NAMALWA (cell line): ENCODE results near the gene TCF19.

Experiments used
- DNase-seq: peaks from one replicate; pipeline ENCODE4 v3.0.0-alpha.2; 2015; ENCODE audit warnings: low spot score

TCF19 gene

GRCh38 chr6:31128093-31128676 is 30.2 kb upstream of the TCF19 start:
- peak; percentile 74 for DNase-seq

GRCh38 chr6:31129130-31129529 is 29.3 kb upstream of the TCF19 start:
- DNase-seq, result no peak

- no peak for DNase-seq
These were observed 27.6 kb upstream of the TCF19 start for GRCh38 chr6:31130751-31131150.

GRCh38 chr6:31131595-31131994 is 26.8 kb upstream of the TCF19 start:
- DNase-seq, result no peak

- DNase-seq, result no peak
These were observed 25.6 kb upstream of the TCF19 start for GRCh38 chr6:31132806-31133205.

GRCh38 chr6:31135710-31136109 is 22.7 kb upstream of the TCF19 start:
- DNase-seq, result no peak

GRCh38 chr6:31138982-31139381 is 19.4 kb upstream of the TCF19 start, which contains the start of gene PSORS1C2:
Gene PSORS1C2 (minus strand): TSS chr6:31139066. CDS start chr6:31139026, 40 bp downstream.
- no peak for DNase-seq

- no peak for DNase-seq
These were observed 18.8 kb upstream of the TCF19 start for GRCh38 chr6:31139599-31139998.

GRCh38 chr6:31140643-31141042 is 17.7 kb upstream of the TCF19 start:
- no peak for DNase-seq

GRCh38 chr6:31142361-31142761 is 16.0 kb upstream of the TCF19 start:
- no peak for DNase-seq

GRCh38 chr6:31143148-31143547 is 15.2 kb upstream of the TCF19 start:
- no peak for DNase-seq

- DNase-seq, result no peak
These were observed 14.0 kb upstream of the TCF19 start for GRCh38 chr6:31144296-31144969.

- DNase-seq, result no peak
These were observed 13.4 kb upstream of the TCF19 start for GRCh38 chr6:31144970-31145340.

GRCh38 chr6:31145386-31145785 is 13.0 kb upstream of the TCF19 start:
- DNase-seq, result no peak

GRCh38 chr6:31149827-31150447 is 8.5 kb upstream of the TCF19 start:
- no peak for DNase-seq

- no peak for DNase-seq
These were observed 5.6 kb upstream of the TCF19 start for GRCh38 chr6:31152781-31153180.

- no peak for DNase-seq
These were observed 4.0 kb upstream of the TCF19 start for GRCh38 chr6:31154436-31154835.

- no peak for DNase-seq
These were observed 1.7 kb upstream of the TCF19 start for GRCh38 chr6:31156641-31157040.

- no peak for DNase-seq
These were observed 763 bp upstream of the TCF19 start, which contains the start of gene CCHCR1 for GRCh38 chr6:31157513-31158139. Gene CCHCR1 (minus strand): TSS chr6:31157802. CDS start chr6:31157600, 202 bp downstream.

GRCh38 chr6:31158863-31159855 is 770 bp downstream of the TCF19 start:
- no peak for DNase-seq

GRCh38 chr6:31161216-31162126 is 3.1 kb downstream of the TCF19 start:
- DNase-seq, result no peak
